Smooth muscle cell (in vitro differentiated cells): ENCODE results near the gene TEKT1. TPM values are rescaled to one million over a fixed set of nuclear protein-coding genes. Genes with fewer than 3 reads are reported as not detected.
"Not testable (repeated sequence)": the region's sequence is repeated elsewhere in the genome, so short reads cannot be mapped to it uniquely, and the experiment has no call there.

Experiments used
- DNase-seq: peaks from one replicate; lab custom pipeline; 2025; ENCODE audit not compliant: unreplicated experiment; lab: John Stamatoyannopoulos, UW
- H2AFZ ChIP-seq: fragments of 200-600 bp; sonication (generic); 2 replicates; pipeline ENCODE4 v1.6.0; 2016; ENCODE audit warnings: antibody characterized with exemption, low read depth, mild to moderate bottlenecking
- H3F3A ChIP-seq: fragments of 200-600 bp; sonication (generic); 2 replicates; pipeline ENCODE4 v1.6.0; 2017; ENCODE audit warnings: antibody characterized with exemption, low read depth
- H3K27ac ChIP-seq: fragments of 200-600 bp; sonication (generic); 2 replicates; pipeline ENCODE4 v1.5.1; 2016; ENCODE audit warnings: low read depth, mild to moderate bottlenecking
- H3K27me3 ChIP-seq: fragments of 200-600 bp; sonication (generic); 2 replicates; pipeline ENCODE4 v1.6.1; 2016; ENCODE audit warnings: low read depth, mild to moderate bottlenecking
- H3K36me3 ChIP-seq: fragments of 200-600 bp; sonication (generic); 2 replicates; pipeline ENCODE4 v1.5.1; 2016; ENCODE audit warnings: low read depth
- H3K4me1 ChIP-seq: fragments of 200-600 bp; sonication (generic); 2 replicates; pipeline ENCODE4 v1.5.1; 2016; ENCODE audit warnings: low read depth
- H3K4me2 ChIP-seq: fragments of 200-600 bp; sonication (generic); 2 replicates; pipeline ENCODE4 v1.6.0; 2016; ENCODE audit warnings: mild to moderate bottlenecking
- H3K4me3 ChIP-seq: fragments of 200-600 bp; sonication (generic); 2 replicates; pipeline ENCODE4 v1.5.1; 2016; ENCODE audit warnings: mild to moderate bottlenecking
- H3K79me2 ChIP-seq: fragments of 200-600 bp; sonication (generic); 2 replicates; pipeline ENCODE4 v1.6.0; 2016; ENCODE audit warnings: low read depth, mild to moderate bottlenecking
- H3K9ac ChIP-seq: fragments of 200-600 bp; sonication (generic); 2 replicates; pipeline ENCODE4 v1.6.0; 2016; ENCODE audit warnings: low read depth
- H3K9me3 ChIP-seq: fragments of 200-600 bp; sonication (generic); replicated peaks from 2 replicates; pipeline ENCODE4 v1.5.1; 2016; ENCODE audit warnings: low read depth
- H4K20me1 ChIP-seq: fragments of 200-600 bp; sonication (generic); 2 replicates; pipeline ENCODE4 v1.6.0; 2016; ENCODE audit warnings: low read depth
- CTCF ChIP-seq: fragments of 200-600 bp; sonication (generic); IDR thresholded peaks from 2 replicates; pipeline ENCODE4 v1.5.1; 2017; ENCODE audit warnings: borderline replicate concordance, mild to moderate bottlenecking, antibody characterized with exemption; ENCODE audit not compliant: insufficient read depth, poor library complexity, severe bottlenecking
- WGBS: methylation state at CpG from one replicate; pipeline ENCODE4 v1.1.7; 2016; ENCODE audit warnings: low lambda C conversion rate; 5-methylcytosine and 5-hydroxymethylcytosine counted together
- polyA plus RNA-seq: library from polyadenylated mRNA; unstranded; fragments of >200 nt; fragmentation: Nextera tagmentation; extraction: Ambion mirVana; gene quantifications from 2 replicates; pipeline ENCODE4 v1.2.1, GENCODE V29; 2016
- total RNA-seq: library from RNA; depleted of rRNA; stranded (reverse); fragments of >200 nt; gene quantifications from 2 replicates; pipeline ENCODE4 v1.2.3, GENCODE V29; 2014

TEKT1 gene
- total and polyA plus RNA-seq, 2 experiments from 2014 or later: not detected

- no peak for DNase-seq
- no peak overlapping the region for H3K4me3 ChIP-seq
- no peak overlapping the region for H3K27ac ChIP-seq
- H3K4me1 ChIP-seq: peaks cover 5% of the 10 kb centered on the region
- peaks cover 74% of the 10 kb centered on the region for H3K27me3 ChIP-seq
- no peaks in the 10 kb centered on the region for H3F3A ChIP-seq
- H2AFZ ChIP-seq: no peak overlapping the region
- H3K36me3 ChIP-seq: no peaks in the 10 kb centered on the region
- TF ChIP-seq CTCF: no peak
- no peak overlapping the region for H3K4me2 ChIP-seq
- 69% methylated on average over 7 of the region's 7 CpGs for WGBS
- H3K79me2 ChIP-seq: no peaks in the 10 kb centered on the region
- no peak overlapping the region for H3K9ac ChIP-seq
- no peaks in the 10 kb centered on the region for H3K9me3 ChIP-seq
- no peaks in the 10 kb centered on the region for H4K20me1 ChIP-seq
Measured at GRCh38 chr17:6830383-6830986, 1.0 kb downstream of the TEKT1 start.

- peaks cover 3% of the 10 kb centered on the region for H3K27me3 ChIP-seq
- no peaks in the 10 kb centered on the region for H3K9me3 ChIP-seq
- no peak for TF ChIP-seq CTCF
- no peak overlapping the region for H3K27ac ChIP-seq
- H3K4me3 ChIP-seq: no peak overlapping the region
- H3K4me2 ChIP-seq: no peak overlapping the region
- H3F3A ChIP-seq: no peaks in the 10 kb centered on the region
- H3K4me1 ChIP-seq: no peaks in the 10 kb centered on the region
- H3K36me3 ChIP-seq: no peaks in the 10 kb centered on the region
- H3K79me2 ChIP-seq: no peaks in the 10 kb centered on the region
- no peak for DNase-seq
- no peaks in the 10 kb centered on the region for H4K20me1 ChIP-seq
- no peak overlapping the region for H3K9ac ChIP-seq
- no peak overlapping the region for H2AFZ ChIP-seq
Measured at GRCh38 chr17:6823011-6823442, 8.5 kb downstream of the TEKT1 start.

GRCh38 chr17:6818938-6819337 lies 12.6 kb downstream of the TEKT1 start:
- Histone ChIP-seq H3F3A (no peaks in the 10 kb centered on the region), H3K36me3 (no peaks in the 10 kb centered on the region), H3K4me3 (no peak overlapping the region), H4K20me1 (no peaks in the 10 kb centered on the region), H3K4me2 (no peak overlapping the region), H3K9me3 (no peaks in the 10 kb centered on the region), H3K27me3 (no peaks in the 10 kb centered on the region), H3K4me1 (no peaks in the 10 kb centered on the region), H3K79me2 (no peaks in the 10 kb centered on the region), H3K9ac (no peak overlapping the region), H2AFZ (no peak overlapping the region), H3K27ac (no peak overlapping the region)
- WGBS: 97% methylated on average over 3 of the region's 3 CpGs
- TF ChIP-seq CTCF: no peak
- no peak for DNase-seq

- not testable (repeated sequence) for H3K36me3 ChIP-seq, H2AFZ ChIP-seq, H3K4me2 ChIP-seq, H3K4me3 ChIP-seq, H3K27me3 ChIP-seq, H3F3A ChIP-seq, H3K27ac ChIP-seq, H4K20me1 ChIP-seq, DNase-seq, H3K79me2 ChIP-seq, H3K4me1 ChIP-seq, H3K9ac ChIP-seq, H3K9me3 ChIP-seq
- 93% methylated on average over 3 of the region's 3 CpGs for WGBS
Measured at GRCh38 chr17:6816368-6816767, 15.2 kb downstream of the TEKT1 start.
